Lung microvascular endothelial cell (primary cell): Measurements from ENCODE around the gene MAGEE1. TPM values are rescaled to one million over a fixed set of nuclear protein-coding genes. Genes with fewer than 3 reads are reported as not detected.

Experiments used
- DNase-seq, 2 donors: peaks; one replicate each; pipeline versions ENCODE4 v3.0.0 to v3.0.0-alpha.2; 2010; ENCODE audit warnings: low read depth in 2 of 2
- total RNA-seq: library from RNA; depleted of rRNA; stranded (reverse); fragments of >200 nt; gene quantifications from 2 replicates; pipeline ENCODE4 v1.2.1, GENCODE V29; 2014

MAGEE1 gene, protein sequence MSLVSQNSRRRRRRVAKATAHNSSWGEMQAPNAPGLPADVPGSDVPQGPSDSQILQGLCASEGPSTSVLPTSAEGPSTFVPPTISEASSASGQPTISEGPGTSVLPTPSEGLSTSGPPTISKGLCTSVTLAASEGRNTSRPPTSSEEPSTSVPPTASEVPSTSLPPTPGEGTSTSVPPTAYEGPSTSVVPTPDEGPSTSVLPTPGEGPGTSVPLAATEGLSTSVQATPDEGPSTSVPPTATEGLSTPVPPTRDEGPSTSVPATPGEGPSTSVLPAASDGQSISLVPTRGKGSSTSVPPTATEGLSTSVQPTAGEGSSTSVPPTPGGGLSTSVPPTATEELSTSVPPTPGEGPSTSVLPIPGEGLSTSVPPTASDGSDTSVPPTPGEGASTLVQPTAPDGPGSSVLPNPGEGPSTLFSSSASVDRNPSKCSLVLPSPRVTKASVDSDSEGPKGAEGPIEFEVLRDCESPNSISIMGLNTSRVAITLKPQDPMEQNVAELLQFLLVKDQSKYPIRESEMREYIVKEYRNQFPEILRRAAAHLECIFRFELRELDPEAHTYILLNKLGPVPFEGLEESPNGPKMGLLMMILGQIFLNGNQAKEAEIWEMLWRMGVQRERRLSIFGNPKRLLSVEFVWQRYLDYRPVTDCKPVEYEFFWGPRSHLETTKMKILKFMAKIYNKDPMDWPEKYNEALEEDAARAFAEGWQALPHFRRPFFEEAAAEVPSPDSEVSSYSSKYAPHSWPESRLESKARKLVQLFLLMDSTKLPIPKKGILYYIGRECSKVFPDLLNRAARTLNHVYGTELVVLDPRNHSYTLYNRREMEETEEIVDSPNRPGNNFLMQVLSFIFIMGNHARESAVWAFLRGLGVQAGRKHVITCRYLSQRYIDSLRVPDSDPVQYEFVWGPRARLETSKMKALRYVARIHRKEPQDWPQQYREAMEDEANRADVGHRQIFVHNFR
- 0.44 and 0.60 TPM in 2 replicates for total RNA-seq

DNA sequence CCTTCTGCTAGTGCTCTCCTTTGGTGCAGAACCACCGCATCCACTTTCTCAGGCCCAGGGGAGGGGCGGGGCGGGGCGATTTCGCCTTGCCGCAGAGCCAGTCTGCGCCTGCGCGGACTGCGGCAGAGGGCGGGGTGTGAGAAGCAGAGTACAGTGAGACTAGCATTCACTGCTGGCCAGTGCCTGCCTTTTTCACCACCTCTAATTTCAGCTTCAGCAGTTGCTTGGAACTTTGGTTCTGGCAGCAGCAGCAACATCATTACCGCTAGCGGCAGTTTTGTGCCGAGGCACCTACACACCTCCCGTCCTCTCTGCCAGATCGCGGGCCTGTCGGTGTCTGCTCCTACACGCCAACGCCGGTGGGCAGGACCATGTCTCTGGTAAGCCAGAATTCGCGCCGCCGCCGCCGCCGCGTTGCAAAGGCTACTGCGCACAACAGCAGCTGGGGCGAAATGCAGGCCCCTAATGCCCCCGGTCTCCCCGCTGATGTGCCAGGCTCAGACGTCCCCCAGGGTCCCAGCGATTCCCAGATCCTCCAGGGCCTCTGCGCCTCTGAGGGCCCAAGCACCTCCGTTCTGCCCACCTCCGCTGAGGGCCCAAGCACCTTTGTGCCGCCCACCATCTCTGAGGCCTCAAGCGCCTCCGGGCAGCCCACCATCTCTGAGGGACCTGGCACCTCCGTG, at the start of gene MAGEE1:
MAGEE1 (plus strand) TSS at position 151 of the 683 bp plus-strand sequence; CDS start at position 372, 221 bp downstream.
- DNase-seq = peak; percentile 41 to 67

GRCh38 chrX:76398970-76399369, 28.5 kb upstream of the MAGEE1 start:
- DNase-seq = no peak

DNA sequence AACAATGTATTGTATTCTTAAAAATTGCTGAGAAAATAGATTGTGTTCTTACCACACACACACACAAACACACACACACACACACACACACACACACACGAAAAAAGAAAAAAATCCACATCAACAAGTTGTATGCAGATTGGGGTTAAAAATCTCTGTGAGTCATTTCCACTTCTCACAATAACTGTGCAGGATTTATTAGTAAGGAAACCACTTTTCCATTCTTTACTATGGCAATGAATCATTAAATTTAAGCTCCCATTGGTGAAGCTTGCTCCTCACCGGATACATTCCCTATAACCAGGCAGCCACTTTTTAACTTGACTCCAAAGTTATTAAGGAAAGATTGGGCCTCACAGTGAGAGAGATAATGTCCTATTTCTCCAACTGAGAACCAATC, 19.7 kb upstream of the MAGEE1 start:
- no peak for DNase-seq

- peak in 1 of 2 donors; percentile 5 for DNase-seq
Measured at GRCh38 chrX:76420237-76420636, 7.3 kb upstream of the MAGEE1 start.

GRCh38 chrX:76428243-76429130, 977 bp downstream of the MAGEE1 start:
- DNase-seq = peak in 1 of 2 donors; percentile 1

- no peak for DNase-seq
Measured at GRCh38 chrX:76433219-76433618, 5.7 kb downstream of the MAGEE1 start.

DNA sequence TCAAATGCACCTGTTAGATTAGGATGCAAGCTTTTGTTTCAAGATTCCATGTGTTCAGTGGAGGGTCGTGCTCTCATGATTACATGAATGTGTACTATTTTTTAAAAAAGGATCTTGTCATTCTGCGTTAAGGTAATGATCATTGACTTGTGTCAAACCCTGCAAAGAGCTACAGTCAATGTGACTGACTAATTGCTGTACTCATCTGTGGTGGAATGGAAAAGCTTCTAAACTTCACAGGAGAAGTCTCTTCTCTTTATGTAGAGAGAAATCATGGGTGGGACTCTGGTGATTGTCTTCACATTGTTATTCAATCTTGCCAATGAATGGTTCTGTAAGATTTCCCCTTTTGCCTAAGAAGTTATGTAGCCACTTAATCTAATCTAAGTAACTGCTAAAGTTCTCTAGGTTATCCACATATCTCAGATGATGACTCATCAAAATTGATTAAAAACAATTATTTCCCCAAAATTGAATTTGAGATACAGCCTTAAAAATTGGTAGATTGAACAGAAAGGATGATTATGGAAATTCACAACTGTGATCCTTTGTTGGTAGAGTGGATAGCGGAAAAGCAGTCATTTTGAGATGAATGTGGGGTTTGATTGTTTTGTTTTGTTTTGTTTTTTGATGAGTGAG, 6.7 kb downstream of the MAGEE1 start:
- no peak for DNase-seq

DNA sequence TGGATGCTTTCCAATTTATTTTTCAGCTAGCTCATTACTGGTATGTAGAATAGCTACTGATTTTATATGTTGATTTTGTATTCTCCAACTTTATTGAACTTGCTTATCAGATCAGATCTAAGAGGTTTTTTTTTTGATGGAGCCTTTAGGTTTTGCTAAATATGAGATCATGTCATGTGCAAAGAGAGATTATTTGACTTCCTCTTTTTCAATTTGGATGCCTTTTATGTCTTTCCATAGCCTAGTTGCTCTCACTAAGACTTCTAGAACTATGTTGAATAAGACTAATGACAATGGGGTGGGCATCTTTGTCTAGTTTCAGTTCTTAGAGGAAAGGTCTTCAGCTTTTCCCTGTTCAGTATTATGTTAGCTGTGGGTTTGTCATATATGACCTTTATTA, 11.7 kb downstream of the MAGEE1 start:
- no peak for DNase-seq

GRCh38 chrX:76453737-76454406, 26.4 kb downstream of the MAGEE1 start:
- DNase-seq = no peak

DNA sequence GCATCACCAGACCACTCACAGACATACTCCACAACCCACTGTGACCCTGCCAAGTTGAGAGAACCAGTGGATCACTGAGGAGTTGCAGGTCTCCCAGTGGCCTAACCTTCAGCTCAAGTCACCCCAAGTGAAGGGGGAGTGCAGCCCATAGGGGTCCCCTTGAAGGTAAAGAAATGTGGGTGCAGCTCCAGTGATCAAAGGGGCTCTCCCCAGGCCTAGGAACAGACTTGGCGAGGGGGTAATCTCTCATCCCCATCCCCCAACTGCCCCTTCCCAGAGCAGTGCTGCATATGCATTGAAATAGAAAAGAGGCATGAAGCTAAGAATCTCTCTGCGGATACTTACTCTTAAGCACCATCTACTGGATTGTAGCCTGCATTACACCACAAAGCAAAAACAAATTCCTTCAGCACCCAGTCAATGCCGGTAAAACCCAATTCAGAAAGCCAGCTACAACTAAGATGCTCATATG, 27.0 kb downstream of the MAGEE1 start:
- peak; percentile 16 to 38 for DNase-seq

GRCh38 chrX:76477353-76477752, 49.8 kb downstream of the MAGEE1 start:
- no peak for DNase-seq
